Measurements from ENCODE around the gene PBX2. TPM values are rescaled to one million over a fixed set of nuclear protein-coding genes. Genes with fewer than 3 reads are reported as not detected.

Gene PBX2
- total and polyA plus RNA-seq, 2 donors (not counting 1 experiment from before 2014, with no cell fraction given), result 35.0 to 39.4 TPM

DNA sequence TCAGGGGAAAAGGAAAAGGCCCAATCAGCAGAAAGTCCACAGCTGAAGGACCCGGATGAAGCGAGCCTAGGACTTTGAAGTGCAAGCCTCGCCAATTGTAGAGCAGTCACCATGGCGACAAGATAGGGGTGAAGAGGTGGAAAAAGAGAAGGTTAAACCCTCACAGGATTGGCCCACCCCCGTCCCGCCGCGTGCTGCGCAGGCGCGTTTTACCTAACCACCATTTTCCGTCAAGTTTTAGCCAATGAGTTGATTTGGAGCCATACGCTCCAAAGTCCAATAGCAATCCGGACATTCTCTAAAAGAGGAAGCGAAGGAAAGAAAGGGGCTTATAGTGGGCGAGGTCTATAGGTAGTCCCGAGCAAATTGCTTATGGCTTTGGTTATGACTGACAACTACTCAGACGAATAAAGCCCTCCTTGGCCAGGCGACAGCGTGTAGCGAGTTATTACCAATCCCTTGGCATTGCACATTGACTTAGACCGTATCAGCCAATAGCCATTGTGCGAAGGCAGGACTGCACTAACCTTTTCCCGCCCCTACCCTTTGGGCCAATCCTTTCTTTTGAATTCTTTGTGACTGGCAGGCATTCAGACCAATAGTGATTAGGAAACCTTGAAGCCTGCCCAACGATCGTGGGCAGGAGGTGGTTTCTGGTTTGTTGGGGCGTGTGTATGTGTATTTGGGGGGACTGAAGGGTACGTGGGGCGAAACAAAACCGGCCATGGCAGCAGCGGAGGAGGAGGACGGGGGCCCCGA is 12.0 kb downstream of the PBX2 start, which contains the start of gene RNF5:
Gene RNF5, plus strand, starts transcription at position 618 of the 759 bp plus-strand sequence. Its CDS starts 107 bp downstream, at position 725.
- H3K4me3 ChIP-seq (replicated peaks in 1 of 4; ENCODE audit: control extremely low read depth in 1 of 4, insufficient read depth in 1 of 4, low read depth in 3 of 4, low read length in 4 of 4), result peak within 1 kb of the TSS; percentile 73 to 99 (median 90)
- H3K27ac ChIP-seq (ENCODE audit: insufficient read depth, low read length), result peak within 1 kb of the TSS; percentile 94
- H3K27me3 ChIP-seq (ENCODE audit: control insufficient read depth, insufficient read depth, low read length), result no peaks in the 10 kb centered on the region
- peak within 1 kb of the TSS; percentile 54 for H2AFZ ChIP-seq (ENCODE audit: low read length)
- peaks cover 9% of the 10 kb centered on the region for H3K36me3 ChIP-seq (ENCODE audit: control insufficient read depth, insufficient read depth, low read length)
- no peaks in the 10 kb centered on the region for H3K9me3 ChIP-seq (ENCODE audit: control insufficient read depth, insufficient read depth, low read depth, low read length)
- H3K9ac ChIP-seq (ENCODE audit: insufficient read depth, low read length), result peak within 1 kb of the TSS; percentile 68
- no peaks in the 10 kb centered on the region for H4K20me1 ChIP-seq (ENCODE audit: control insufficient read depth, extremely low read depth, insufficient read depth, low read length)
- H3K79me2 ChIP-seq (ENCODE audit: control insufficient read depth, insufficient read depth, low read length), result peaks cover 37% of the 10 kb centered on the region
- H3K4me2 ChIP-seq (ENCODE audit: extremely low read depth, insufficient read depth, low read length), result peak within 1 kb of the TSS; percentile 97
- no peak for TF ChIP-seq EZH2 (IDR thresholded peaks at IDR 0.05; ENCODE audit: low read length, missing control alignments)
- peaks cover 16% of the 10 kb centered on the region for H3K4me1 ChIP-seq (ENCODE audit: control insufficient read depth, extremely low read depth, insufficient read depth, low read length)
- peak; percentile 100 for DNase-seq (ENCODE audit: low read depth in 2 of 2)

GRCh38 chr6:32177183-32177787 is 12.7 kb downstream of the PBX2 start:
- H3K9me3 ChIP-seq (ENCODE audit: control insufficient read depth, insufficient read depth, low read depth, low read length), result no peaks in the 10 kb centered on the region
- no peak for DNase-seq (ENCODE audit: low read depth in 2 of 2)

DNA sequence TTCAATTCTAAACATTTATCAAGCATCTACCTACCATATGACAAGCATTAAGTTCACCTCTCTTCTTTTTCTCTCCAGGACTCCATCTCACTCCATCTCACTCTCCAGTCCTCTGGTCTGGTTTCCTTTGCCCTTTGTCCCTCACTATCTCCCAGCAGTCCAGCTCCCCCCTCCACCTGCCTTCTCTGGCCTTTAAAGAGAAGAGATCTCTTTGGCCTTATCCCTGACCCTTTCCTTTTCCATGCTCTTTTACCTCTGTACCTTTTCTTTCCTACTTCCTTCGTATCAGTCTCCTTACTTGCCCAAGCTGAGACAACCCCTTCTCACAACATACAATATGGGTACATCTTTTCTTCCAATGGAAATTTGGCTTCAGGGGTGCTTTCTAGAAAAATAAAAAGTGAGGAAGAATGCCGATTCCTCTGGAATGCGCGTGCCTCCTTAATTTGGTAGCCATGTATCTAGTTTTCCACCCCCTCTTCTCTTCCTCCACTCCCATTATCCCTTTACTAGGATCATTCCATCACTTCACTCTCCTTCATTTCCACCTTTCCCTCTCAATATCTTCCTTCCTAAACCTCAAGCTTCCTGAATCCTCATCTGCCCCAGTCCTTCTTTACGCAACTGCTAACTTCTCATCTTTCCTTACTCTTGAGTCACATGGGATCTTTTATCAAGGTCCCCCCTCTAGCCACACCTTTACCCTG is 13.4 kb downstream of the PBX2 start:
- Histone ChIP-seq H3K27ac (ENCODE audit: insufficient read depth, low read length) (peak overlapping the region; percentile 94), H3K27me3 (ENCODE audit: control insufficient read depth, insufficient read depth, low read length) (no peaks in the 10 kb centered on the region), H4K20me1 (ENCODE audit: control insufficient read depth, extremely low read depth, insufficient read depth, low read length) (no peaks in the 10 kb centered on the region), H3K36me3 (ENCODE audit: control insufficient read depth, insufficient read depth, low read length) (peaks cover 5% of the 10 kb centered on the region), H3K4me1 (ENCODE audit: control insufficient read depth, extremely low read depth, insufficient read depth, low read length) (peaks cover 18% of the 10 kb centered on the region), H3K4me2 (ENCODE audit: extremely low read depth, insufficient read depth, low read length) (peak overlapping the region; percentile 97), H3K9me3 (ENCODE audit: control insufficient read depth, insufficient read depth, low read depth, low read length) (no peaks in the 10 kb centered on the region), H3K4me3 (replicated peaks in 1 of 4; ENCODE audit: control extremely low read depth in 1 of 4, insufficient read depth in 1 of 4, low read depth in 3 of 4, low read length in 4 of 4) (peak overlapping the region; percentile 73 to 99 (median 90)), H3K9ac (ENCODE audit: insufficient read depth, low read length) (peak overlapping the region; percentile 68), H2AFZ (ENCODE audit: low read length) (peak overlapping the region; percentile 42), H3K79me2 (ENCODE audit: control insufficient read depth, insufficient read depth, low read length) (peaks cover 39% of the 10 kb centered on the region)
- TF ChIP-seq EZH2 (IDR thresholded peaks at IDR 0.05; ENCODE audit: low read length, missing control alignments), result no peak
- TF ChIP-seq, protein P1, sequence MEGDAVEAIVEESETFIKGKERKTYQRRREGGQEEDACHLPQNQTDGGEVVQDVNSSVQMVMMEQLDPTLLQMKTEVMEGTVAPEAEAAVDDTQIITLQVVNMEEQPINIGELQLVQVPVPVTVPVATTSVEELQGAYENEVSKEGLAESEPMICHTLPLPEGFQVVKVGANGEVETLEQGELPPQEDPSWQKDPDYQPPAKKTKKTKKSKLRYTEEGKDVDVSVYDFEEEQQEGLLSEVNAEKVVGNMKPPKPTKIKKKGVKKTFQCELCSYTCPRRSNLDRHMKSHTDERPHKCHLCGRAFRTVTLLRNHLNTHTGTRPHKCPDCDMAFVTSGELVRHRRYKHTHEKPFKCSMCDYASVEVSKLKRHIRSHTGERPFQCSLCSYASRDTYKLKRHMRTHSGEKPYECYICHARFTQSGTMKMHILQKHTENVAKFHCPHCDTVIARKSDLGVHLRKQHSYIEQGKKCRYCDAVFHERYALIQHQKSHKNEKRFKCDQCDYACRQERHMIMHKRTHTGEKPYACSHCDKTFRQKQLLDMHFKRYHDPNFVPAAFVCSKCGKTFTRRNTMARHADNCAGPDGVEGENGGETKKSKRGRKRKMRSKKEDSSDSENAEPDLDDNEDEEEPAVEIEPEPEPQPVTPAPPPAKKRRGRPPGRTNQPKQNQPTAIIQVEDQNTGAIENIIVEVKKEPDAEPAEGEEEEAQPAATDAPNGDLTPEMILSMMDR (conservative IDR thresholded peaks at IDR 0.05 in 1 of 2, IDR thresholded peaks at IDR 0.05 in 1 of 2; ENCODE audit: low read depth in 1 of 2, low read length in 2 of 2), result no peak
- peak; percentile 63 to 81 for DNase-seq (ENCODE audit: low read depth in 2 of 2)

More at GRCh38 chr6:32177183-32177787, 12.7 kb downstream of the PBX2 start:
- Histone ChIP-seq H3K27ac (ENCODE audit: insufficient read depth, low read length) (peak overlapping the region; percentile 94), H3K4me1 (ENCODE audit: control insufficient read depth, extremely low read depth, insufficient read depth, low read length) (peaks cover 18% of the 10 kb centered on the region), H3K27me3 (ENCODE audit: control insufficient read depth, insufficient read depth, low read length) (no peaks in the 10 kb centered on the region), H3K36me3 (ENCODE audit: control insufficient read depth, insufficient read depth, low read length) (peaks cover 5% of the 10 kb centered on the region), H3K4me2 (ENCODE audit: extremely low read depth, insufficient read depth, low read length) (peak overlapping the region; percentile 97), H3K9ac (ENCODE audit: insufficient read depth, low read length) (peak overlapping the region; percentile 68), H3K4me3 (replicated peaks in 1 of 4; ENCODE audit: control extremely low read depth in 1 of 4, insufficient read depth in 1 of 4, low read depth in 3 of 4, low read length in 4 of 4) (peak overlapping the region; percentile 73 to 99 (median 90)), H3K79me2 (ENCODE audit: control insufficient read depth, insufficient read depth, low read length) (peaks cover 39% of the 10 kb centered on the region), H2AFZ (ENCODE audit: low read length) (peak overlapping the region; percentile 54), H4K20me1 (ENCODE audit: control insufficient read depth, extremely low read depth, insufficient read depth, low read length) (no peaks in the 10 kb centered on the region)
- no peak for TF ChIP-seq EZH2 (IDR thresholded peaks at IDR 0.05; ENCODE audit: low read length, missing control alignments)
- TF ChIP-seq, protein P1 (conservative IDR thresholded peaks at IDR 0.05 in 1 of 2, IDR thresholded peaks at IDR 0.05 in 1 of 2; ENCODE audit: low read depth in 1 of 2, low read length in 2 of 2), result no peak

All from fibroblast of lung (primary cell).